ENCODE data around the gene LEMD2.

LEMD2 gene

GRCh38 chr6:33770124-33770832 lies 18.7 kb downstream of the LEMD2 start:
- H3K27me3 ChIP-seq (ENCODE audit: insufficient read depth, low read length, poor library complexity, severe bottlenecking): no peaks in the 10 kb centered on the region
- H3K9me3 ChIP-seq (ENCODE audit: insufficient read depth, low read depth, low read length): no peaks in the 10 kb centered on the region
- no peak overlapping the region for H3K4me3 ChIP-seq (ENCODE audit: low read length, poor library complexity, severe bottlenecking)
- H3K9me2 ChIP-seq (replicated peaks; ENCODE audit: low read depth, low read length): no peaks in the 10 kb centered on the region
- peaks cover 20% of the 10 kb centered on the region; the same call in 1 of the 2 replicates for H3K36me3 ChIP-seq (ENCODE audit: insufficient read depth, low read length)
- no peaks in the 10 kb centered on the region for H3K79me2 ChIP-seq (ENCODE audit: insufficient read depth, low read length)
- no peaks in the 10 kb centered on the region for H4K20me1 ChIP-seq (ENCODE audit: insufficient read depth, low read length, poor library complexity, severe bottlenecking)
- no peaks in the 10 kb centered on the region for H3K4me1 ChIP-seq (ENCODE audit: insufficient read depth, low read length, poor library complexity, severe bottlenecking)
- no peak for TF ChIP-seq EZH2phosphoT487 (IDR thresholded peaks at IDR 0.05; ENCODE audit: borderline replicate concordance)
- no peak for TF ChIP-seq CTCF (conservative IDR thresholded peaks at IDR 0.05; ENCODE audit: low read length)
- H3K4me2 ChIP-seq (ENCODE audit: low read depth, low read length, poor library complexity, severe bottlenecking): no peak overlapping the region
- H2AFZ ChIP-seq (ENCODE audit: low read length): no peak overlapping the region
- H3F3A ChIP-seq (ENCODE audit: low read depth): no peaks in the 10 kb centered on the region
- H3K9ac ChIP-seq (ENCODE audit: low read depth, low read length, poor library complexity, severe bottlenecking): no peak overlapping the region

GRCh38 chr6:33769248-33769821 lies 19.6 kb downstream of the LEMD2 start:
- Histone ChIP-seq H3K36me3 (ENCODE audit: insufficient read depth, low read length) (peaks cover 12% of the 10 kb centered on the region; the same call in 1 of the 2 replicates), H3K9me3 (ENCODE audit: insufficient read depth, low read depth, low read length) (no peaks in the 10 kb centered on the region), H3K9ac (ENCODE audit: low read depth, low read length, poor library complexity, severe bottlenecking) (no peak overlapping the region), H3K27me3 (ENCODE audit: insufficient read depth, low read length, poor library complexity, severe bottlenecking) (no peaks in the 10 kb centered on the region), H3F3A (ENCODE audit: low read depth) (no peaks in the 10 kb centered on the region), H2AFZ (ENCODE audit: low read length) (no peak overlapping the region), H3K4me1 (ENCODE audit: insufficient read depth, low read length, poor library complexity, severe bottlenecking) (no peaks in the 10 kb centered on the region), H3K79me2 (ENCODE audit: insufficient read depth, low read length) (no peaks in the 10 kb centered on the region), H3K4me2 (ENCODE audit: low read depth, low read length, poor library complexity, severe bottlenecking) (no peak overlapping the region), H4K20me1 (ENCODE audit: insufficient read depth, low read length, poor library complexity, severe bottlenecking) (no peaks in the 10 kb centered on the region), H3K9me2 (replicated peaks; ENCODE audit: low read depth, low read length) (no peaks in the 10 kb centered on the region), H3K4me3 (ENCODE audit: low read length, poor library complexity, severe bottlenecking) (no peak overlapping the region)
- TF ChIP-seq EZH2phosphoT487 (IDR thresholded peaks at IDR 0.05; ENCODE audit: borderline replicate concordance): no peak
- no peak for TF ChIP-seq CTCF (conservative IDR thresholded peaks at IDR 0.05; ENCODE audit: low read length)

- no peaks in the 10 kb centered on the region for H3K9me2 ChIP-seq (replicated peaks; ENCODE audit: low read depth, low read length)
- no peaks in the 10 kb centered on the region for H4K20me1 ChIP-seq (ENCODE audit: insufficient read depth, low read length, poor library complexity, severe bottlenecking)
- no peak overlapping the region for H3K9ac ChIP-seq (ENCODE audit: low read depth, low read length, poor library complexity, severe bottlenecking)
- peak; percentile 88 for TF ChIP-seq CTCF (conservative IDR thresholded peaks at IDR 0.05; ENCODE audit: low read length)
- TF ChIP-seq EZH2phosphoT487 (IDR thresholded peaks at IDR 0.05; ENCODE audit: borderline replicate concordance): no peak
- no peaks in the 10 kb centered on the region for H3K4me1 ChIP-seq (ENCODE audit: insufficient read depth, low read length, poor library complexity, severe bottlenecking)
- peak overlapping the region; percentile 58; the same call in 1 of the 2 replicates for H2AFZ ChIP-seq (ENCODE audit: low read length)
- no peaks in the 10 kb centered on the region for H3K27me3 ChIP-seq (ENCODE audit: insufficient read depth, low read length, poor library complexity, severe bottlenecking)
- H3F3A ChIP-seq (ENCODE audit: low read depth): no peaks in the 10 kb centered on the region
- H3K9me3 ChIP-seq (ENCODE audit: insufficient read depth, low read depth, low read length): no peaks in the 10 kb centered on the region
- H3K79me2 ChIP-seq (ENCODE audit: insufficient read depth, low read length): no peaks in the 10 kb centered on the region
- H3K4me3 ChIP-seq (ENCODE audit: low read length, poor library complexity, severe bottlenecking): no peak overlapping the region
- H3K36me3 ChIP-seq (ENCODE audit: insufficient read depth, low read length): peaks cover 12% of the 10 kb centered on the region; the same call in 1 of the 2 replicates
- no peak overlapping the region for H3K4me2 ChIP-seq (ENCODE audit: low read depth, low read length, poor library complexity, severe bottlenecking)
Measured at GRCh38 chr6:33768644-33769120, 20.2 kb downstream of the LEMD2 start.
